Urothelium cell line (cell line): ENCODE results near the gene AGAP1.

Experiments
- DNase-seq: peaks from one replicate; pipeline ENCODE4 v3.0.0; 2011; ENCODE audit warnings: low spot score, mixed read lengths
- FAIRE-seq: peaks from 2 replicates; lab custom pipeline; 2011; peaks lifted over from hg19 to GRCh38; lab: Jason Lieb, UNC

AGAP1 gene

DNA sequence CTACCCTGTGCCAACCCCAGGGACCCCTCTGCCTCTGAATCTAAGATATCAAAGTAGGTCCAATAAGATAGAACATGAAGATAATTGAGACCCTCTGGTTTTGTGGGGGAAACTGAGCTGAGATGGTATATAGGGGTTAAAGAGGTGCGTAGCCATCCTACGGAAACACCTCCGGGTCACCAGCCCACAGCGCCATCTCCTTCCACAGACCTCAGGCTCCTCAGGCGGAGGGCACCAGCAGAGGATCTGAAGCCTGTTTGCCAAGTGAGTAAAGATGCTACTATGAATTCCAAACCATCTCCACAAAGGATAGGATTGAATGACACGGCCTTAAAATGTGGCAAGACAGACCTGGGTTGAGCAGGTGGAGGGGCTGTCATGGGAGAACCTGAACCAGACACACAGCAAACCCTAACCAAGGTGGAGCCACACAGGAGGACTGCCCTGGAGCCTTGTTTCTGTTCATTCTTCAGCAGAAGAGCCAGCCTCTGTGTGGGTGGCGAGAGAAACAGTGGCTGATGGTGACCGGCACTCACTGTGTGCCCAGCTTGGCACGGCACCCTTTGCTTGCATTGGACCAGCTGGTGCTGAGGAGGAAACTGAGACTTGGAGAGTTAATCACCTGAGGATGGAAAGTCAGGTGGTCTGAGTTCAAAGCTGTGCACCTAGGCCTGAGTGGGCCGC lies 664.1 kb downstream of the AGAP1 start:
- FAIRE-seq (no peak), DNase-seq (no peak)

DNA sequence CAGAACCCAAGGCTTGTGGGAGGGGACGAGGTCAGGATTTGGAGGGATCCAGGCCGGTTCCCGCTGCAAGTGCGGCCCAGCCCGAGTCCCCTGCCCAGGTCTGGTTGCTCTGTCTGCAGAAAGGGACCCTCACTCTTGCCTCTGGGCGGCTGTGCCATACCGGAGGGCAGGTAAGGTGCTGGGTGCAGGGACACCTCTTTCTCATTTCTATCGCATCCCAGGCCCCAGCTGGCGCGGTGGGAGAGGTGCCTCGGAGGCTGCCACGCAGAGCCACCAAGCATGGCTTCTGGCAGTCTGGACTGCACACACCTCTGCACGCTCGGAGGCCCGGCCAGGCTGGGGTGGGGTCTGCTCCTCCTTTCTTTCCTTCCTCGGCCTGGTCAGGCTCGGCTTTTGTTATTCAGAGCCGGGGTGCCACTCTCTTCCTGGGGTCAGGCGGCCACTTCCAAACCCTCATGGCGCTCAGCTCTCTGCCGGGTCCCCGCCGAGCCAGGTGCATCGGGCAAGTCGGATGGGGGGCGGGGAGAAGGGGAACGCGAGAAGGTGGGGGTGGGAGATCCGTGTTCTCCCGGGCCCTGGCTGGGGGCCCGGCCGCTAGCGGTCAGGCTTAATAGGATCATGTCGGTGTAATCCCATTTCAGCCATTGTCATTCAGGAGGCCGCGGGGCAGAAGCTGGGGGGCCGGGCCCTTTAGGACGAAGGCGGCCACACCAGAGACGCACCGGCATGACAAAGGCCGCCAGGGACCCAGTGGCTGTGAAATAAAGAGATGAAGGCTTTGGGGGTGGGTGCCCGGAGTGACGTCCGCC lies 665.3 kb downstream of the AGAP1 start:
- FAIRE-seq, result no peak
- DNase-seq, result no peak

DNA sequence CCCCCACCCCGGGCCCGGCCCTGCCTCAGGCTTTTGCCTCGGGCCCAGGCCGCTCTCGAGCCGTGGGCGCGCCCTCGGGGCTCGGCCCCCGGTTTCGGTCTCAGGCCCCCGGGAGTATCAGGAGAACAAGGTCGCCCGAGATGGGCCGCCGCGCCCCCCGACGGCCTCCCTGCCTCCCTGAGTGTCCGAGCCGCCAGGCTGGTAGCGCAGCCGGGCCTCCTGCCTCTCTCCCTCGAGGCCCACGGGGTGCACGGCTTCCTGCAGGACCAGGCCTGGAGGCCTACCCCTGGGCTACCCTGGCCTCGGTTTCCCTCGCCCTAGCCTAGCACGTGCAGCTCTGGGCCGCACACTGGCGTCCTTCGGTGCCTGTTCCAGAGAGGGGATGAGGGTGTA lies 665.9 kb downstream of the AGAP1 start:
- FAIRE-seq (no peak), DNase-seq (no peak)

DNA sequence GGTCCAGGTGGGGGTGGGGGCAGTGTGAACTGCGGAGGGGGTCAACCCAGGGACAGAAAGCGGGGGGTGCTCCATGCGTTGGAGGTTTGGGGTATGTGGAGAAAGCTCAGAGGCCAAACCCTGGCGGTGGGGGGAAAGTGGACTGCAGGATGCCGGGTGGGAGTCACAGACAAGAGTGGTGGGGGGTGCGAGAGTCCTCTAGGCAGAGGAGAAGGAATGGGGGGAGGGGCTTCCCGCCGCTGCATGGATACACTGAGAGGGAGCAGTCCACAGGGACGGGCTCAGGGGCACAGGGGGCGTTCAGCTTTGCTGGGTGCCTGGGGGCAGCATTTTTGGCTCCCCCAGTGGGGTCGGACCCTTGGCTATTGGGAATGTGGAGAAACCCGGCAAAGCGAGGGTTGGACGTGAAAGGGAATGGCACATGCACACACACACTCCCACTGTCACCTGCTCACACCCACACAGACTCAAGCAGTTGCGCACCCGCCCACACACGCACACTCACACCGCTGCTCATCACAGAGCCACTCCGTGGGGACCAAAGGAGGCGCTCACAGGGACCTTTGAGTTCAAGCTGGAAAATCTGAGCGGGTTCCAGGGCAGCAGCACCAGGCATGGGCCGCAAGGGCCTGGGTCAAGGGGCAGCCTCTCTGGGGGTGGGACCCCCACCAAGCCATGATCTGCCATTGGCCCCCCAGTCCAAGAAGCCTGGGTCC lies 666.7 kb downstream of the AGAP1 start:
- FAIRE-seq (no peak), DNase-seq (no peak)

DNA sequence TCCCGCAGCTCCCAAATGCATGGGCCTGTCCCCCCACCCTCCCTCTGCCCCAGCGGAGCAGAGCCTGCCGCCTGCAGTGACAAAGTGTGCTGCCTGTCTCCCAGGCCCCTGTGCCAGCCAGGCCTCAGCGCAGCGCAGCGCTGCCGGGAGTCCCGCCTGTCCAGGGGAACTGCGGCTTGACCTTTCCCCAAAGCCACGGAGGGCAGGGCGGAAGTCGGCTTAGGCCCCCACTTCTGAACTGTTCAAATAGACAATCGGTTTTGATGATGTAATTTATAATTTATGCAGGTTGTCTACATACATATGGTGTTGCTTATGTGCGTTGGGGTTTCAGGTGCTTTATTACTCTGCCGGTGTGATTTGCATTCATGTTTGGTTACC lies 667.2 kb downstream of the AGAP1 start:
- DNase-seq (no peak), FAIRE-seq (no peak)

DNA sequence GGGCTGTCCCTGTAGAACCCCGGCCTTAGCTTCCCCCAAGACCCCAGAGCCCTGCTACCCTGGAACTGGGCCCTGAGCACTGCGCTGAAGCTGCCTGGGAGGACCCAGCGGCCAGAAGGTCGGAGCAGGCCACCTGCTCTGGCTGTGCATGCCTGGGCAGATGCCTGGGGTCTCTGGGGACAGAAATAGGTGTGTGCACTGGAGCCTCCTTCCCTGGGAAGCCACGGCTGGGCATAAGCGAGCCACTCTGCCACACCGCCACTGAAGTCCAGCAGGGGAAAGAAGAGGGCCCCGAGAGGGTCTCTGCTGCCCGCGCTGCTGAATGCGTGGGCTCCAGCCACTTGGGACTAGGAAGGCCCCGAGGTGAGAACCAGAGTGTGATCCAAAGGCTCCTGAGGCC lies 667.7 kb downstream of the AGAP1 start:
- FAIRE-seq (no peak), DNase-seq (no peak)

DNA sequence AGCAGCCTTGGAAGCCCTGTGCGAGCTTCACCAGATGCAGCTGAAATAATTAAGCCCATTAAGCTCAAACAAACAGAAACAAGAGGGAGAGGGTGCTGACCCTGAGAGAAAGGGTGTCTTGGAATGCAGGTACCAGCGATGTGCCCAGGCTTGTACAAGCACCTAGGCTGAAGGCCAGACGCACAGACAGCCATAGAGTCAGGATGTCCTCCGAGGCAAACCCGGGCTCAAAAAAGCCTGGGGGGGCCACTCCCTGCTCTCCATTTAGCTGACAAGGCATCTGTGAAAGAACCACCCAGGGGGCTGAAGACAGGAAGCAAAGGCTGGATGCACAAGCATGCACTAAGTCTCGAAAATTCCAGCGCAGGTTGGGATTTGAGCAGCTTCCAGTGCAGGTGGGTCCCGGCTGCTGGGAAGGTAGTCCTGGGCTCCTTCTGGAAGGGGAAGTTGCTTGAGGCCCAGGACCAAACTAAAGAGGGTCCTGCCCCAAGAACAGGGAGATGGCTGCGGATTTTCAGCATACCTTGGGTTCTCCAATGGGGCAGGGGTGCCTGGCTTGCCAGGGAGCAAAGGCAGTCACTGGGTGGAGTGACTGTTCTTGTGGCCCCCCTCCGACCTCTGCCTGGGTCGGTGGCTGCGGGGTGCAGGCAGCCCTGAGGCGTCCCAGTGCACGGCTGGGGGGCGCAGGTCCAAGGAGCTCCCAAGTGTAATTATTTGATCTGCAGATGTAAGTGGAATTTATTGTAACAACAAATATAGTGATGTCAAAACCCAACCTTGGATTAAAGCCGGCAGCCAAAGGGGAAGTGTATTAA lies 668.4 kb downstream of the AGAP1 start:
- DNase-seq (no peak), FAIRE-seq (no peak)

DNA sequence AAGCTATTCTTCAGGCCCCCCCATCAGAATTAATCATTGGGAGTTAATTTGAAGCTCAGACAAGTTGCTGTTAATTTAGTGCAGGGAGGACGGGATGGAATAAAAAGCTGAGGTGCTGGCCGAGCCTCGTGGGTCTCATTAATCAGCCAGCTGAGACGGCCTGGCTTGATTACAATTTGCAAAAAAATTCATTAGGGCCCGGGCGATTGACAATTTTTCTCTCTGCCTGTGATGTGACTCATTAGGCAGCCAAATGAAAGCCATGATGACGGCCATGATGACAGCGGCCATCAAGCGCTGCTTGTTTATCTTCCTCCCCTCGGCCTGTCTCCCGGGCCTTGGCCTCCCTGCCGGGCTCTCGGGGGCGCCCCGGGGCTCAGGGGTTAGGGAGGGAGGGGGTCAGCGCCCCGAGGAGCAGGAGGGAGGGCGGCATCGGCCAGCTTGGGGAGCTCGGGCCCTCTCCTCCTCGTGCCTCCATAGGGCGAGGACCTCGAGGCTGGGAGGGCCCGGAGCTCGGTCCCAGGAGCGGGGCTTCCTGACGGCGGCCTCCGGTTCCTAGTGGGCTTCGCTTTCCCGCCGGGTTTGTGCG lies 669.1 kb downstream of the AGAP1 start:
- no peak for FAIRE-seq
- DNase-seq, result no peak

DNA sequence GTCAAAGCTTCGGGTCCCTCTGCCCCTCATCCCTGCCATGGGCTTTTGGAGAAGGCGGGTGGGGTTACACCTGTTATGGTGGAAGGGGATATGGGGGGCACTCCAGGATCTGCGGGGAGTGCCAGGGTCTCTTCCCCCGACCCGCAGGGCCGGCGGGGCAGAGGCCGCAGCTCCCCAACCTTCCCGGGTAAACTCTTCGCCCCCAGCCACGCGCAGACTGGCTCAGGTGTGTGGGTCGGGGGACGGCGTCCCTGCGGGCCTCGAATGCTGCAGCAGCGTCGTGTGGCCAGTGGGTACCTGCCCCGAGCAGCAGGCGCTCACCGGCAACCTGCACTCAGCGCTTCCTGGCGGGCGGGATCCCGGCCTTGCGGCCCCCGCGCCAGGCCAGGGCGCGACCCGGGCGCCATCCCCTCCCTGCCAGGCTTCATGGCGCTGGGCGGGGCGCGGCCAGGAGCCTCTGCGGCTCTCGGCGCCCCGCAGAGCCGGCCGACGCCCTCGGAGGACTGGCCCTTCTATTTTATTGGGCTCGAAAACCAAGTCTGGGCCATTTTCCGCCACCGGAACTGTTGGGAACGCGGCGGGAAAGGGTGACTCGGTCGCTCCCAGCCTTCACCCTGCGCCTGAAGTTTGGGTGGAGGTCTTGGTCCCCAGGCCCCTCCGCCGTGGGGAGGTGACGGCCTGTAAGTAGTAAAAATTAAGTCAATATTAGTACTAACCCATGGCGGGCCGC lies 669.8 kb downstream of the AGAP1 start:
- FAIRE-seq, result no peak
- no peak for DNase-seq

DNA sequence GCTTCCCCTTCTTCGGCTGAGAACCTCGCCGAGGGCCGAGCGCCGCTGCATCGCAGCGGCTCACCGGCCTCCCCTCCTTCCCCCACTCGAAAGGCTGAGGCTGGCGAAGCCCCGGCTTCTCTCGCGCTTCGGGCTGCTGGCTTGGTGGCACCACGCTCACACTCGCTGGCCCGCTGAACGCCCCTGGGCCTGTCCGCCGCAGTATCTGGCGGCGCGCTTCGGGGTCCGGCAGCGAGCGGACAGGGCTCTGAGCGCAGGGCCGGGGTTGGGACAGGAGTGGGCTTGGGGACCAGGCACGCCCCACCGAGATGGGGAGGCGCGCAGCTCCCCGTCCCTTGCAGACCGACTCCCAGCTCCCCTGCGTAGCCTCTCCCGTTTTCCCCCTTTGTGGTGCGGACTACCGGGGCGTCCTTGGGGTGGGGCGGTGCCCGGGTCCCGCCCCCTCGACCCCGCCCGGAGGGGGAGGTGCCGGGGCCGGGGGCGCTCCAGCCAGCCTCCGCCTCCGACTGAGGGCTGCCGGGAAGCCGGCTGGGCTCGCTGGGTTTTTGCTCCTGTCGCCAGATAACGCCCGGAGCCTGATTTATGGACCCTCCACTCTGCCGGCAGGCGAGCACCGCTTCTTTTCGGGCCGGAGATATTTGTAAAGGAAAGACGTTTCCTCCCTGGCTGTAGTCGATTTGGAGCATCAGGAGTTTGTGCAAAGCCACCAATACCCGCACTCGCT lies 670.5 kb downstream of the AGAP1 start:
- no peak for DNase-seq
- FAIRE-seq, result no peak

DNA sequence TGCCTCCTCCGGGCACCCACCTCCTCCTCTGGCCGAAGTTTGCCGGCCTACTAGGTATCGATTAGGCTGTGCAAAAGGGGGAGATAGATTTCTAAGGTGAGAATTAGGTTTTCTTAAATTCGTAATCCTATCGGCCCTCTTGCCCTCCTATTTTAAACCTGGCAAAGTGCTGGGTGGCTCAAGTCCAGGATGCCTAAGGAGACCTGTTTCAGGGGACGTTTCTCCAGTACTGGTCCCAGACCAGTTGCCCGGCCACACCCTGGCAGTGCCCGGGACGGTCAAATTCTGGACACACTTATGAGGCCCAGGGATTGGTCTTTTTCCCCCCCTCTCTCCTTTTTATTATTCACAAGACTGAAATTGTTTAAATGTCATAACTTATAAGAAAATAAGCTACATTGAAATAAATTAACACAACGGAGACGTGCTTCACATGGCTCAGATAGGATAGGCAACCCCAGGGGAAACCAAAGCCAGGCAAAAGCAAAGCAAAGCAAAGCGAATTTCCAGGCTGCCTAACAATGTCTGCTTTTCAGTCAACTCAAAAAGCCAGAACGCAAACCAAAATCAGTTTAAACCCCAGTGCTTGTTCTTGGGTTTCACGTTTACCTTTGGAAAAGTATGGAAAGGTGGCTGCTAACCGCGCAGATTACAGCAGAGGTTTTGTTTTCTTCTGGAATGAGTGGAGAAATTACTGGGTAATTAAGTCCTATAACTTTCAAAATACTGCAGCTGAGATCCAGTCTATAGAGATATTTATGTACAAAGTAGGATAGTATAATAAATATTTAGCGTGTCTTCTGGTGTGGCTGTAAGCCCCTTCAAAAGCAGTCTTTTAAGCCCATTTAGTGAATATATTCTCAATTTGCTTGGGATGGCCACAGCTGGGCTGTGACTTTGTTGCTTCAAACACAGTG lies 671.3 kb downstream of the AGAP1 start:
- no peak for FAIRE-seq
- no peak for DNase-seq

DNA sequence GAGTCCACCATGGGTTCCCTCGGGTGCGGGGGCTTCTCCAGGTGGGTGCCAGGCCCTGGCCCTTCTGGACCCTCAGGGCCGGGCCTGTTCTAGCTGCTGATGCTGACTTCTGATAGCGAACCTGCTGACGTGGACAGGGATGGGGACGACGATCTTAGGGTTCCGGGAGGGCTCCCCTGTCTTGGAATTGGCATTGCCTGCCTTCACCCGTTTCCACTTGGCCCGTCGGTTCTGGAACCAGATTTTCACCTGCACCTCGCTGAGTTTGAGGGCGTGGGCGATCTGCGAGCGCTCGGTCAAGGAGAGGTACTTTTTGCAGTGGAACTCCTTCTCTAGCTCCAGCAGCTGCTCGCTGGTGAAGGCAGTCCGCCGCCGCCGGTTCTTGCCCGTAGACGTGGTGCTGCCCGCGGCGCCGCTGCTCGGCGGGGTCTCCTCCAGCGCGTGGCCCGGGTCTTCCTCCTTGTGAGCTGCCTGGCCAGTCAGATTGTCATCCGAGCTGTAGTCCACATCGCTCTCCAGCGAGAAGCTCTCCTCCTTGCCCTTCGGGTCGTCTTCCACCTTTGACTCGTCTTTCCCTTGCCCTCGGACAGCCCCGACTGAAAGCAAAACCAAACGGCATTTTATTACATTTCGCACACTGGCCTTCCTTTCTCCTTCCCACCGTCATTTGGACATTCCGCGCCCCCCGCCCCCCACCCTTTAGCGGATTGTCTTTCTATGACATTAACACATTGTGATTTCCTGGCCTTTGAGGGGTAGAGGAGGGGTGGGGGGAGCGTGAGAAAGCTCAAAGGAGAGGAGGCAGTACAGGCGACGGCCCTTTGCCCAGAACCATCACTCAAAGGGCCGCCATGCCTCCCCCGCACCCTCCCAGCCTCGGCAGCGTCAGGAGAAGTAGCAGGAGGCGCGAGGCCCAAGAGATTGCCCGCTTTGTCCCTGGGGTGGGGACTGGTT lies 672.3 kb downstream of the AGAP1 start:
- FAIRE-seq (no peak), DNase-seq (no peak)

DNA sequence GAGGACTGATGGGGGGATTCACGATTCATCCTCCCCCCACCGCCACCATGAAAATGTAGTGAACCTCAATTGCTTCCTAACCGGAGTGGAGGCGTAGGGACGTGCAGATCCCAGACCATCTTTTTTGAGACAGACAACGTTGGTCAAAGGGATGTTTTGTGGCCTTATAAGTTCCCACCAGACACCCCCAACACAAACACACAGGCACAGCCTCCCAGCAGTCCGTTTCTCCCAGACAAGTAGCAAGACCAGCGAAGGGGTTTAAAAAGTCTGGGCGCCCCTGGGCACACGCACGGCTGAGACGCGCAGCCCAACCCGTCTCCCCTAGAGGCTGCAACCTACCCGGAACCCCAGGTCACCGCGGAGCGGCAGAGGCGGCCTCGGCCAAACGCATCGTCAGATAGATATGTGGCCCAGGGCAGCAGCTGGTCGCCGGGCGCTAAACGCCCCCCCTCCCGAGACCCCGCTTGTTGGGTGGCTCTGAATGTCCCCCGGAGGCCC lies 673.0 kb downstream of the AGAP1 start:
- FAIRE-seq, result no peak
- DNase-seq, result no peak

DNA sequence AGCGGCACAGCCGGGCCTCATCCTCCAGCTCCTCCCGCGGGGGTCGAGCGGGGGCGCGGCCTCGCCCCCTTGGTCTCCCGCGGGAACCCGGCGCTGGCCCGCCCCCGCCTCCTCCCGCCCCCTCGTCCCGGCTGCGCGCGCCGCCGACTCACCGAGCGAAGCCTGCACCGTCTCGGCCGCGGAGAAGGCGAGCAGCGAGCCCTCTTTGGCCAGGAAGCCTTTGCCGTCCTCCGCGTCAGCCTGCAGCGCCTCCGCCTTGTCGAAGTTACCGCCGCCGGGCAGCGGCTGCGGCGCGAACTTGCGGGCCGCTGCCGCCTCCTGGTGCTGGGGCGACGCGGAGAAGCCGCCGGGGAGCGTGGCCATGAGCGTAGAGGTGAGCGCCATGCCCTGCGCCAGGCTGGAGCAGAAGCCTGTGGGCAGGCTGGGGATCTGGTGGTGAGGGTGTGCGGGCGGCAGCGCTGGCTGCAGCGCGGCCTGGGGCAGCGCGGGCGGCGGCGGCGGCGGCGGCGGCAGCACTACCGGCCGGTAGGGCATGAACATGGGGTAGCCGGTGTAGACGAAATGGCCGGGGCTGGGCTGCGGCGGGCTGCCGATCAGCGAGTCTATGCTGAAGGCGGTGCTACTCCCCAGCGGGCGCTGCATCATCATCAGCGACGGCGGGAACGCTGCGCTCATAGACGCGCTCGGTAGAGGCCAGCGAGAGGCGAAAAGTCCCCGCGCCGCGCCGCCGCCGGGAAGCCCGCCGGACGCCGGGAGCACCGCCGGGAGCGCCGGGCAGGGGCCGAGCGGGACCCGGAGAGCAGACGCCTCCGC lies 673.7 kb downstream of the AGAP1 start:
- DNase-seq (no peak), FAIRE-seq (no peak)

DNA sequence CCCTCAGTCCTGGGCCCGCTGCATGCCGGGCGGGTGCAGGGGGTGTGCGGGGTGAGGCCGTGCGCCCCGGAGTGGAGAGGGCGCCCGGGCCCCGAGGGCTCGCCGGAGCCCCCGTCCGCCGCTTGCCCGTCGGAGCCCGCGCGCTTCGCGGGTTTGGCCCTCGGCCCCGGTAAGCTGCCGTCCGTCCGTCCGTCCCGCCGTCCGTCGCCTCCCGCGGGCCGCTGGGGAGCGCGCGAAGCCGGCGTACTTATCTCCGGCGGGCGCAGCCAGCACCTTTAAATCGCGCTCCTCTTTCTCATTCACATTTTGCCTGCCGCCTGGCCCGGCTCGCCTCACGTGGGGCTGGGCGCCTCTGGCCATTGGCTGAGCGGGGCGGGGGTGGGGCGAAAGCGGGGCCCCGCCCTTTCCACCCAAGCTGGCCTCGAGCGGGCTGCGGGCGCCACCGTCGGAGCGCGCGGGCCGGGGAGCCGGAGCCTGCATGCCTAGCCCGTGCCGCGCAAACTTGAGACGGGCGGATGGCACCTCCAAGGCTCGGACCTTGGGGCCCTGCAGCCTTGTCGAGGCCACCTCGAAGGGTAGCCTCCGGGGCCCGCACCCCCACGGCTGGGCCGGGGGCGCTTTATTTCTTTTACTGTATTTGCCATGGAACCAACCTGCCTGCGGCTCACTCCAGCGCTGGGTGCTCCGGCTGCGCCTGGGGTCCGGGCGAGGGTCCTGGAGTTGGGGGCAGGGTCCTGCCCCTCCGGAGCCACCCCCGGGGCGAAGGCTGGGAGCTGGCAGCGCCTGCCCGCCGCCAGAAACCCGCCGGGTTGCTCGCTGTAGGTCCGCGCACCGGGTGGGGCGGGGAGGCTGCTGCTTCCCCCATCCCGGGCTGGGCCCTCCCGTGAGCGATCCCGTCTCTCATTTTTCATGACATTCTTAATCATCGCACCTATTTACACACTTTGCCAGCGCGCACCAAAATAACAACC lies 674.6 kb downstream of the AGAP1 start, which contains the start of gene GBX2:
Gene GBX2, minus strand, starts transcription at position 277 of the 971 bp plus-strand sequence. CDS start 415 bp downstream, outside the sequence.
- DNase-seq (no peak), FAIRE-seq (no peak)
